ENCODE measurements around the gene HSDL1. TPM values are rescaled to one million over a fixed set of nuclear protein-coding genes. Genes with fewer than 3 reads are reported as not detected.

Gene HSDL1
- total and polyA plus RNA-seq, 4 donors = 59.8 to 77.2 (median 71.6) TPM

DNA sequence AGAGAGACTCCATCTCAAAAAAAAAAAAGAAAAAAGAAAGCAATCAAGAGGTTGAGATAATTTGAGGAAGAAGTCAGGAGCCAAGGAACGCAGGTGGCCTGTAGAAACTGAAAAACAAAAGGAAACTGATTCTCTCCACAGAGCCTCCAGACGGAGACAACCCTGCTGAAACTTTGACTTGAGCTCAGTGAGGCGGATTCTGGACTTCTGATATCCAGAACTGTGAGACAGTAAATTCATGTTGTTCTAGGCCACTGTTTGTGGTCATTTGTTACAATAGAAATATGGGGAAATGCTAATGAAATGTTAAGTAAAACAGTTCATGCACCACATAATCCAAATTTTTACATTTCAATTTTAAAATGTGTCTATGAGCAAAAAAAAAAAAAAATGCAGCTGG lies 33.5 kb downstream of the HSDL1 start:
- no peak for DNase-seq (ENCODE audit: low read depth in 4 of 6, low spot score in 6 of 6)
- Histone ChIP-seq H3K36me3 (ENCODE audit: control insufficient read depth, insufficient read depth, low read length) (peaks cover 12% of the 10 kb centered on the region), H3K27me3 (ENCODE audit: control insufficient read depth, insufficient read depth, low read length) (no peaks in the 10 kb centered on the region), H3K9me3 (ENCODE audit: control insufficient read depth, insufficient read depth, low read length) (no peaks in the 10 kb centered on the region), H3K4me1 (ENCODE audit: control insufficient read depth, insufficient read depth, low read length) (peaks cover 9% of the 10 kb centered on the region), H3K4me3 (ENCODE audit: low read depth, low read length) (no peak overlapping the region), H3K27ac (ENCODE audit: low read depth, low read length) (no peak overlapping the region)
- WGBS (ENCODE audit: insufficient coverage) = no CpG with 5 or more reads among the region's 3 CpGs

DNA sequence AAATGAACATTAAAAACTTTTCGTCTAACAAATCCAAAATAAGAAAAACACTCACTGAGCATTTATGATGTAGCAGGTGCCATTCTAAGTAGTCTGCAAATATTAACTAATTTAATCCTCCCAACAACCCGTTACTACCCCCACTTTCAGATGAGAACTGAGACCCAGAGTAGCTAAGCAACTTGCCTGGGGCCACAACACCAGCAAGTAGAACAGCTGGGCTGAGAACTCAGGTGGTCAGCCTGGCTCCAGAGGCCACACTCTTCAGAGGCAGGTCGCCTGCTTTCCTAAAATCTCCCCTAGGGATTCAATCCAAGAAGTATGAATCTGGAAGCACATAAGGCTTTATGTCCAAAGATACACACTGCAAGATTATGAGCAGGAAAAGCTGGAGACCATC lies 34.5 kb downstream of the HSDL1 start:
- WGBS (ENCODE audit: insufficient coverage) = 40% methylated on average over 2 of the region's 3 CpGs
- Histone ChIP-seq H3K9me3 (ENCODE audit: control insufficient read depth, insufficient read depth, low read length) (no peaks in the 10 kb centered on the region), H3K36me3 (ENCODE audit: control insufficient read depth, insufficient read depth, low read length) (peaks cover 14% of the 10 kb centered on the region), H3K27me3 (ENCODE audit: control insufficient read depth, insufficient read depth, low read length) (no peaks in the 10 kb centered on the region), H3K4me1 (ENCODE audit: control insufficient read depth, insufficient read depth, low read length) (peaks cover 9% of the 10 kb centered on the region), H3K27ac (ENCODE audit: low read depth, low read length) (no peak overlapping the region), H3K4me3 (ENCODE audit: low read depth, low read length) (no peak overlapping the region)
- no peak for DNase-seq (ENCODE audit: low read depth in 4 of 6, low spot score in 6 of 6)

DNA sequence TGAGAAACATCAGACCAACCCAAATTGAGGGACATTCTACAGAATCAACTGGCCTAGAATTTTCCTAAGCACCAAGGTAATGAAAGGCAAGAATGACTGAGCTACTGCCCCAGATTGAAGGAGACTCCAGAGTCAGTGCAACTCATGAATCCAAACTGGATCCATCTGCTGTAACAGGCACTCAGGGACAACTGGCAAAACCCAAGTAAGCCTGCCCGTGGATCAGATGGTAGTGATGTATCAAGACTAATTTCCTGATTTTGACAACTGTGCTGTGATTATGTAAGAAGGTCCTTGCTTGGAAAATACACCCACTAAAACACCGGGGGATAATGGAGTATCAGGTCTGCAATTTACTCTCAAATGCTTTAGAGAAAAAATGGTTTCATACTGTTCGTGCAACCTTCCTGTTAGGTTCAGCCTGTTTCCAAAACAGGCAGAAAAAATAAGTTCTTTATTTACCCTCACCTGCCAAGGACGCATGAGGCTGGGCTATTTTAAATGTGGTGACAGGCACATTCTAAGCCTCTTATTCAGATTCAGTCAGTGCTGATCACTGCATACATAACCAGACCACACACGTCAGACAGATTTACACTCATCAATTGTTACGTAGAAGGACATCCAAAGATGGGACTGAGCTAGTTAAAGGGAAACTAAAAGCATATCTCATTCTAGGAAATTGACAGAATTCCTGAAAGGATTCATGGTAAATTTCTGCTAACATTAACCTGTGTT lies 35.2 kb downstream of the HSDL1 start:
- Histone ChIP-seq H3K4me1 (ENCODE audit: control insufficient read depth, insufficient read depth, low read length) (peaks cover 3% of the 10 kb centered on the region), H3K4me3 (ENCODE audit: low read depth, low read length) (no peak overlapping the region), H3K36me3 (ENCODE audit: control insufficient read depth, insufficient read depth, low read length) (peaks cover 10% of the 10 kb centered on the region), H3K27me3 (ENCODE audit: control insufficient read depth, insufficient read depth, low read length) (no peaks in the 10 kb centered on the region), H3K27ac (ENCODE audit: low read depth, low read length) (no peak overlapping the region), H3K9me3 (ENCODE audit: control insufficient read depth, insufficient read depth, low read length) (no peaks in the 10 kb centered on the region)
- DNase-seq (ENCODE audit: low read depth in 4 of 6, low spot score in 6 of 6) = no peak
- no CpG with 5 or more reads among the region's 6 CpGs for WGBS (ENCODE audit: insufficient coverage)

DNA sequence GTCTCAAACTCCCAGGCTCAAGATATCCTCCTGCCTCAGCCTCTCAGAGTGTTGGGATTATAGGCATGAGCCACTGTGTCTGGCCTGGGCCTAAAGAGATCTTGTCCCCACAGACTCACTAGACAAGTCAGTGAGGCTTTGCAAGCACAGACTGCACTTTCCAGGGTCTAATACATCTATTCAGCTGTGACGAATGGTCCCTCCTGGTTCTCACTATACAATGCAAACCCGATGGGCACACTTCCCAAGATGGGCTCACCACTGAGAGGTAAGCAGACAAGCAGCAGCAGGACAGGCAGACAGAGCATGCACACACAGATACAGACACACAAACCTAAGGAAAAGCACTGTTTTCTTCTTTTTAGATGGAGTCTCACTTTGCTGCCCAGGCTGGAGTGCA lies 37.1 kb downstream of the HSDL1 start:
- Histone ChIP-seq H3K4me1 (ENCODE audit: control insufficient read depth, insufficient read depth, low read length) (peaks cover 2% of the 10 kb centered on the region), H3K27me3 (ENCODE audit: control insufficient read depth, insufficient read depth, low read length) (no peaks in the 10 kb centered on the region), H3K4me3 (ENCODE audit: low read depth, low read length) (no peak overlapping the region), H3K27ac (ENCODE audit: low read depth, low read length) (no peak overlapping the region), H3K9me3 (ENCODE audit: control insufficient read depth, insufficient read depth, low read length) (no peaks in the 10 kb centered on the region), H3K36me3 (ENCODE audit: control insufficient read depth, insufficient read depth, low read length) (peaks cover 10% of the 10 kb centered on the region)
- WGBS (ENCODE audit: insufficient coverage) = 41% methylated on average over 2 of the region's 2 CpGs
- DNase-seq (ENCODE audit: low read depth in 4 of 6, low spot score in 6 of 6) = no peak

DNA sequence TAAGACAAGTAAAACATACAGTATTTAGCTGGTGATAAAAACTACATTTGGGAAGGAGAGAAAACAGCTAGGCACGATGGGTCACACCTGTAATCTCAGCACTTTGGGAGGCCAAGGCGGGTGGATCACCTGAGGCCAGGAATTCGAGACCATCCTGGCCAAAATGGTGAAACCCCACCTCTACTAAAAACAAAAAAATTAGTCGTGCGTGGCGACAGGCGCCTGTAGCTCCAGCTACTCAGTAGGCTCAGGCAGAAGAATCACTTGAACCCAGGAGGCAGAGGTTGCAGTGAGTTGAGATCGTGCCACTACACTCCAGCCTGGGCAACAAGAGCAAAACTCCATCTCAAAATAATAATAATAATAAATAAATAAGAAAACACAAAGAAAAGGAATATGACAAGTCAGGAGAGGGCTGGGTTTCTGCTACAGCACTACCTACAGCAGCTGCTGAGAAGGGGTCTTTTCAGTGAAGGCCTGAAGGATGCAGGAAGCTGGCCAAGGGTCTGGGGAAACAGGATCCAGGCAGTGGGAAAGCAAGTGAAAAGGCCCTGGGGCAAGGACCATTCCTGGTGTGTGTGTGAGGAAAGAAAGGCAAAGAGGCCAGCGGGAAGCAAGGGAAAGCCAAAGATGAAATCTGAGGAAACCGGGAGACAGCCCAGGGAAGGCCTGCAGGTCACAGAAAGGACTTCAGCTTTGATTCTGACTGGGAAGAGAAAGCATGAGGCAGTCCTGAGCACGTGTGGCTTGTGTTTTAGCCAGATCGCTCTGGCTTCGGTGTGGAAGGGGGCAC lies 38.8 kb downstream of the HSDL1 start:
- Histone ChIP-seq H3K4me1 (ENCODE audit: control insufficient read depth, insufficient read depth, low read length) (peaks cover 2% of the 10 kb centered on the region), H3K9me3 (ENCODE audit: control insufficient read depth, insufficient read depth, low read length) (no peaks in the 10 kb centered on the region), H3K36me3 (ENCODE audit: control insufficient read depth, insufficient read depth, low read length) (peaks cover 10% of the 10 kb centered on the region), H3K4me3 (ENCODE audit: low read depth, low read length) (no peak overlapping the region), H3K27me3 (ENCODE audit: control insufficient read depth, insufficient read depth, low read length) (no peaks in the 10 kb centered on the region), H3K27ac (ENCODE audit: low read depth, low read length) (no peak overlapping the region)
- no peak for DNase-seq (ENCODE audit: low read depth in 4 of 6, low spot score in 6 of 6)
- 92% methylated on average over 8 of the region's 13 CpGs for WGBS (ENCODE audit: insufficient coverage)

DNA sequence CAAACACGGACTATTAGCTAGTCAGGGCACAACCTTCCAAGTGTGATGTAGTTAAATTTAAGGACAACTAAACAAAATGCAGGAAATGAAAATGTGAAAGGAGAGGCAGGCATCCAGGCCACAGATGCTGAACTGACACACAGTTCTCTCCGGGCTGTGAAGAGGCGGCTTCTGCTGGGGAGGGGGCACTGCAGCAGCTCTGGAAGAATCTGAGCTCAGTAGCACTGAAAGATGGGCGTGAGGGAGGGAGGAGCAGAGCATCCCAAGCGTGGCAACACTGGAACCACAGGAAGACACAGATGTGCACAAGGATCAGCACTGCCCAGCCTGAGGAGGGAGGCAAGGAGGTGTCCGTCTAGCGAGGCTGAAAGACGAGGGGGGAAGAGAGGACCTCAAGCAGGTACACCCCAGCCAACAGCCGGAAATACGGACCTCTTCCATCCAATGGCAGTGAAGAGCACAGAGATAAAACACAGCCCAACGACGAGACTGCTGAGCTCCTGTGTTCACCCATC lies 39.6 kb downstream of the HSDL1 start:
- Histone ChIP-seq H3K4me3 (ENCODE audit: low read depth, low read length) (no peak overlapping the region), H3K4me1 (ENCODE audit: control insufficient read depth, insufficient read depth, low read length) (peaks cover 2% of the 10 kb centered on the region), H3K9me3 (ENCODE audit: control insufficient read depth, insufficient read depth, low read length) (no peaks in the 10 kb centered on the region), H3K27ac (ENCODE audit: low read depth, low read length) (no peak overlapping the region), H3K27me3 (ENCODE audit: control insufficient read depth, insufficient read depth, low read length) (no peaks in the 10 kb centered on the region), H3K36me3 (ENCODE audit: control insufficient read depth, insufficient read depth, low read length) (peaks cover 16% of the 10 kb centered on the region)
- WGBS (ENCODE audit: insufficient coverage) = 62% methylated on average over 6 of the region's 12 CpGs
- DNase-seq (ENCODE audit: low read depth in 4 of 6, low spot score in 6 of 6) = no peak

DNA sequence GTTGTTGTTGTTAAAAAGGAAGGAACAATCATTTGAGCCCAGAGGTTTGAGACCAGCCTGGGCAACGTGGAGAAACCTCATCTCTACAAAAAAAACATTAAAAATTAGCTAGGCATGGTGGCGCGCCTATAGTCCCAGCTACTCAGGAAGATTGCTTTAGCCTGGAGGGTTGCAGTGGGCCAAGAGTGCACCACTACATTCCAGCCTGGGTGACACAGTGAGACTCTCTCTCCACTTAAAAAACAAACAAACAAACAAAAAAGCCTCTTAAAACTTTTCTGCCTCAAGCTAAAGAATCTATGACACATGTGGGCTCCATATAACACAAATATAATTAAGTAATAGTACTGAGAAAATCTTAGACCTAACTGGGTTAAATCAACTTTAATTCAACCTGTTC lies 40.7 kb downstream of the HSDL1 start:
- WGBS (ENCODE audit: insufficient coverage) = 63% methylated on average over 3 of the region's 3 CpGs
- peaks cover 2% of the 10 kb centered on the region for H3K4me1 ChIP-seq (ENCODE audit: control insufficient read depth, insufficient read depth, low read length)
- H3K36me3 ChIP-seq (ENCODE audit: control insufficient read depth, insufficient read depth, low read length) = peaks cover 24% of the 10 kb centered on the region
- H3K9me3 ChIP-seq (ENCODE audit: control insufficient read depth, insufficient read depth, low read length) = no peaks in the 10 kb centered on the region
- H3K27ac ChIP-seq (ENCODE audit: low read depth, low read length) = no peak overlapping the region
- H3K27me3 ChIP-seq (ENCODE audit: control insufficient read depth, insufficient read depth, low read length) = no peaks in the 10 kb centered on the region
- H3K4me3 ChIP-seq (ENCODE audit: low read depth, low read length) = no peak overlapping the region
- no peak for DNase-seq (ENCODE audit: low read depth in 4 of 6, low spot score in 6 of 6)

DNA sequence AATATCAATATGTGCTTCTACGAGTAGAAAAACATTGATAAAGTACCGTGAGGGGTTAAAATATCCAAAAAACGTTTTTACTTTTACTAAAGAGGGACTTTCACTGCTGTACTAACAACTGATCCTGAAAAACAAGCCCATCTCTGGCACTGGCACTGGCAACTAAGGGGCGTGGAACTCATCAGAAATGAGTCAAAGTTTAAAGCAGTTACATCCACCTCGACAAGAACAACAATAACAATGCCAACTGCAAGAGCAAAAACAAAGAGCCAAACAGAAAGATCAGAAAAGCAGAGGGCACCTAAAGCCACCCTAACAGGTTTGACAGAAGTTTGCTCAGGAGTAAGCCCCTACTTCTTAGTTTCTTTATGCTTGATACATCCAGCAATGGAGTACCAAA lies 41.3 kb downstream of the HSDL1 start:
- Histone ChIP-seq H3K36me3 (ENCODE audit: control insufficient read depth, insufficient read depth, low read length) (peaks cover 26% of the 10 kb centered on the region), H3K4me1 (ENCODE audit: control insufficient read depth, insufficient read depth, low read length) (peaks cover 2% of the 10 kb centered on the region), H3K27me3 (ENCODE audit: control insufficient read depth, insufficient read depth, low read length) (no peaks in the 10 kb centered on the region), H3K4me3 (ENCODE audit: low read depth, low read length) (no peak overlapping the region), H3K27ac (ENCODE audit: low read depth, low read length) (no peak overlapping the region), H3K9me3 (ENCODE audit: control insufficient read depth, insufficient read depth, low read length) (no peaks in the 10 kb centered on the region)
- 86% methylated on average over 2 of the region's 5 CpGs for WGBS (ENCODE audit: insufficient coverage)
- DNase-seq (ENCODE audit: low read depth in 4 of 6, low spot score in 6 of 6) = no peak

DNA sequence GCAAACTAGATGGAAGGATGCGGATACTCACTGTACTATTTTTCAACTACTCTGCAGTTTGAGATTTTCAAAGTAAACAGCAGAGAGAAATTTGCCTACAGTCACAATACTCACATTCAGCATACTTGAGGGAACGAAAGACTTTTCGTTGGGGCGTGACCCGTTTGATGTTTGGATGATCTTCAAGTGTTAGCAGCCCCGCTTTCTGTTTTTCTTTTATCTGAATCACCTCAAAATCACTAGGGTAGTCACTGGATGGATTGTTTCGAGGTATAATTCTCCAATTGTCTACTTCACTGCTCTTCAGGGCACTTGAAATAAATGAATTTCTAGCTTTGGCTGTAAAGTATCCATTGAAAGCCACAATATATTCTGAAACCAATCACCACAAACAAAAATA lies 46.0 kb downstream of the HSDL1 start:
- 80% methylated on average over 1 of the region's 7 CpGs for WGBS (ENCODE audit: insufficient coverage)
- Histone ChIP-seq H3K9me3 (ENCODE audit: control insufficient read depth, insufficient read depth, low read length) (no peaks in the 10 kb centered on the region), H3K36me3 (ENCODE audit: control insufficient read depth, insufficient read depth, low read length) (peaks cover 31% of the 10 kb centered on the region), H3K4me3 (ENCODE audit: low read depth, low read length) (no peak overlapping the region), H3K4me1 (ENCODE audit: control insufficient read depth, insufficient read depth, low read length) (no peaks in the 10 kb centered on the region), H3K27me3 (ENCODE audit: control insufficient read depth, insufficient read depth, low read length) (no peaks in the 10 kb centered on the region), H3K27ac (ENCODE audit: low read depth, low read length) (no peak overlapping the region)
- DNase-seq (ENCODE audit: low read depth in 4 of 6, low spot score in 6 of 6) = no peak

All from spinal cord (tissue), 10 donors.